ENCODE measurements around the gene MMP23B. TPM values are rescaled to one million over a fixed set of nuclear protein-coding genes. Genes with fewer than 3 reads are reported as not detected.

MMP23B gene
- total and polyA plus RNA-seq, 2 of the 8 experiments (the other 6 are each of a cell fraction or from before 2014, with no cell fraction given) = 9.2 to 14.6 TPM

- Histone ChIP-seq H3K27ac (ENCODE audit: low read depth, low read length) (no peak overlapping the region), H3K23ac (ENCODE audit: insufficient read length) (no peak overlapping the region), H4K8ac (ENCODE audit: extremely low read depth, insufficient read depth, low read length) (no peak overlapping the region), H4K5ac (ENCODE audit: insufficient read length, low read depth, low read length) (no peak overlapping the region), H3K79me1 (ENCODE audit: low read depth, low read length) (no peaks in the 10 kb centered on the region; the same call in none of the 2 replicates), H3K79me2 (ENCODE audit: control insufficient read depth in 1 of 2, insufficient read depth in 2 of 2, low read length in 2 of 2) (no peaks in the 10 kb centered on the region), H2BK15ac (ENCODE audit: low read length) (no peak overlapping the region), H3K23me2 (ENCODE audit: low read depth, low read length) (peaks cover 5% of the 10 kb centered on the region; the same call in 1 of the 2 replicates), H2BK120ac (replicated peaks; ENCODE audit: low read depth, low read length) (no peak overlapping the region), H3K36me3 (ENCODE audit: control insufficient read depth in 2 of 4, insufficient read depth in 4 of 4, low read length in 3 of 4) (no peaks in the 10 kb centered on the region), H3K4me2 (ENCODE audit: insufficient read depth in 1 of 2, low read depth in 2 of 2, low read length in 2 of 2) (no peak overlapping the region), H3K14ac (ENCODE audit: insufficient read length) (no peak overlapping the region), H3K27me3 (replicated peaks in 1 of 4; ENCODE audit: control insufficient read depth in 3 of 4, extremely low read depth in 1 of 4, insufficient read depth in 3 of 4, low read length in 3 of 4) (no peaks in the 10 kb centered on the region; a peak in 1 of 7 replicates), H2BK12ac (ENCODE audit: low read depth, low read length) (no peak overlapping the region), H3K4me3 (ENCODE audit: extremely low read depth in 1 of 4, insufficient read depth in 2 of 4, low read depth in 3 of 4, low read length in 4 of 4) (no peak overlapping the region), H3K4ac (replicated peaks; ENCODE audit: insufficient read length, low read depth, low read length) (no peak overlapping the region), H3K9ac (replicated peaks in 1 of 4; ENCODE audit: extremely low read depth in 1 of 4, low read depth in 3 of 4, low read length in 3 of 4) (no peak overlapping the region), H2BK20ac (ENCODE audit: low read length) (no peak overlapping the region), H3K4me1 (replicated peaks in 1 of 4; ENCODE audit: control insufficient read depth in 3 of 4, insufficient read depth in 4 of 4, low read length in 3 of 4) (peaks cover 0 to 8% (median 3%) of the 10 kb centered on the region in 4 experiments; a peak in 5 of 7 replicates), H2BK5ac (ENCODE audit: low read depth, low read length) (no peak overlapping the region), H3K18ac (ENCODE audit: extremely low read depth, low read length) (no peak overlapping the region), H3K56ac (replicated peaks; ENCODE audit: insufficient read length, low read depth, low read length) (no peak overlapping the region), H2AK5ac (ENCODE audit: low read depth, low read length) (no peak overlapping the region), H4K91ac (replicated peaks; ENCODE audit: insufficient read length, low read length) (no peak overlapping the region), H2AFZ (ENCODE audit: low read length) (no peak overlapping the region), H3K9me3 (ENCODE audit: insufficient read depth in 2 of 2, low read depth in 1 of 2, low read length in 1 of 2) (no peaks in the 10 kb centered on the region), H4K20me1 (replicated peaks in 1 of 2; ENCODE audit: control insufficient read depth in 1 of 2, insufficient read depth in 2 of 2, low read length in 2 of 2) (peaks cover 6 to 22% of the 10 kb centered on the region in 2 experiments)
- no peak for FAIRE-seq
- POLR2A ChIA-PET (ENCODE audit: partially characterized antibody) = interaction anchor here (1.1 to 2.6 kb wide), 3 partner anchors 9 to 63 kb away, joined by 3 to 11 read pairs (median 4); no protein-coding TSS in a partner anchor
- CTCF ChIA-PET (ENCODE audit: partially characterized antibody) = interaction anchor here (0.6 to 3.3 kb wide), 13 partner anchors 9 to 320 kb away, joined by 3 to 21 read pairs (median 4); no protein-coding TSS in a partner anchor
- no peak for DNase-seq (ENCODE audit: low read depth in 1 of 2, low spot score in 2 of 2)
- no peak for TF ChIP-seq GABPA (IDR thresholded peaks at IDR 0.05; ENCODE audit: borderline replicate concordance, insufficient read depth, low read length)
- no peak for TF ChIP-seq CTCF (IDR thresholded peaks at IDR 0.05; ENCODE audit: control extremely low read depth in 1 of 3, insufficient read depth in 1 of 3, low read depth in 1 of 3, low read length in 3 of 3)
- TF ChIP-seq TAF7 (optimal IDR thresholded peaks at IDR 0.05; ENCODE audit: borderline replicate concordance, low read depth, low read length) = no peak
- TF ChIP-seq KDM4A (IDR thresholded peaks at IDR 0.05; ENCODE audit: low read depth, low read length, severe bottlenecking) = no peak
- TF ChIP-seq JUND (IDR thresholded peaks at IDR 0.05; ENCODE audit: low read length) = no peak
- TF ChIP-seq EZH2 (IDR thresholded peaks at IDR 0.05; ENCODE audit: low read depth, low read length, severe bottlenecking) = no peak
- TF ChIP-seq SIX5 (IDR thresholded peaks at IDR 0.05; ENCODE audit: low read depth, low read length) = no peak
- TF ChIP-seq MAFK (IDR thresholded peaks at IDR 0.05; ENCODE audit: low read depth, low read length) = no peak
- no peak for TF ChIP-seq ASH2L (IDR thresholded peaks at IDR 0.05; ENCODE audit: low read length)
- 89% methylated on average over 16 of the region's 16 CpGs; no CpG with 5 or more reads in 1 of the 2 experiments for WGBS, 2 experiments (ENCODE audit: extremely low coverage in 1 of 2, insufficient coverage in 1 of 2, insufficient read length in 1 of 2, insufficient replicate concordance in 2 of 2, low coverage in 1 of 2, low lambda C conversion rate in 2 of 2, missing lambda C conversion rate in 1 of 2)
Measured at GRCh38 chr1:1620433-1621139, 11.4 kb upstream of the MMP23B start.
